ENCODE results near the gene GOLM1. TPM values are rescaled to one million over a fixed set of nuclear protein-coding genes. Genes with fewer than 3 reads are reported as not detected.
"Not testable (repeated sequence)": the region's sequence is repeated elsewhere in the genome, so short reads cannot be mapped to it uniquely, and the experiment has no call there.

The GOLM1 gene
- total and polyA plus RNA-seq, 2 donors (not counting 3 experiments of a cell fraction or from before 2014, with no cell fraction given) = 49.8 to 108 TPM

DNA sequence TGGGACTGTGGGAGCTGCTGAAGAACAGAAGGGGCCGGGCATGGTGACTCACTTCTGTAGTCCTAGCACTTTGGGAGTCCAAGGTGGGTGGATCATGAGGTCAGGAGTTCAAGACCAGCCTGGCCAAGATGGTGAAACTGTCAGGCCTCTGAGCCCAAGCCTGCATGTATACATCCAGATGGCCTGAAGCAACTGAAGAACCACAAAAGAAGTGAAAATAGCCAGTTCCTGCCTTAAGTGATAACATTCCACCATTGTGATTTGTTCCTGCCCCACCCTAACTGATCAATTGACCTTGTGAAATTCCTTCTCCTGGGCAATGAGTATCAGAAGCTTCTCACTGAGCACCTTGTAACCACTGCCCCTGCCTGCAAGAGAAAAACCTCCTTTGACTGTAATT, 46.6 kb upstream of the GOLM1 start:
- POLR2A ChIA-PET; H3K27me3 ChIP-seq (ENCODE audit: control insufficient read depth in 2 of 2, insufficient read depth in 2 of 2, low read length in 2 of 2); H3K4me2 ChIP-seq (ENCODE audit: insufficient read depth, low read length); dilution Hi-C loops (cut with MboI; ENCODE audit: extremely low pct_ligation_motif_present, low sequenced_read_pairs); intact Hi-C loops (cut with micrococcal nuclease); H2AFZ ChIP-seq (ENCODE audit: low read depth, low read length); DNase-seq (ENCODE audit: low read depth, low spot score); H3K4me1 ChIP-seq (ENCODE audit: control insufficient read depth, extremely low read depth, insufficient read depth, low read length); H3K9me3 ChIP-seq (replicated peaks; ENCODE audit: control insufficient read depth, insufficient read depth, low read length); H3K79me2 ChIP-seq (ENCODE audit: control insufficient read depth, insufficient read depth, low read length); FAIRE-seq; CTCF ChIA-PET; H3K9ac ChIP-seq (replicated peaks; ENCODE audit: extremely low read depth, insufficient read depth, low read length); BruUV-seq (replicated peaks); H4K20me1 ChIP-seq (replicated peaks; ENCODE audit: control insufficient read depth, extremely low read depth, insufficient read depth, low read length); H3K36me3 ChIP-seq (ENCODE audit: control insufficient read depth in 2 of 2, extremely low read depth in 1 of 2, insufficient read depth in 2 of 2, low read length in 2 of 2); H3K4me3 ChIP-seq (replicated peaks in 1 of 3; ENCODE audit: insufficient read depth in 1 of 3, low read depth in 1 of 3, low read length in 3 of 3); H3K27ac ChIP-seq (ENCODE audit: insufficient read depth, low read depth, low read length); H3K9me1 ChIP-seq (replicated peaks; ENCODE audit: control insufficient read depth, extremely low read depth, insufficient read depth, low read length): not testable (repeated sequence)

- no TSS peak for BruUV-seq (replicated peaks)
- TF ChIP-seq MYC (IDR thresholded peaks at IDR 0.05; ENCODE audit: low read depth, low read length) = no peak
- TF ChIP-seq FOS (IDR thresholded peaks at IDR 0.05; ENCODE audit: borderline replicate concordance, insufficient read depth, low read length) = no peak
- TF ChIP-seq POLR2A (IDR thresholded peaks at IDR 0.05; ENCODE audit: low read depth, low read length) = no peak
- TF ChIP-seq EZH2 (IDR thresholded peaks at IDR 0.05; ENCODE audit: borderline replicate concordance, low read depth, low read length, severe bottlenecking) = no peak
- no peak for TF ChIP-seq POLR2AphosphoS5 (IDR thresholded peaks at IDR 0.05; ENCODE audit: insufficient read depth, low read depth, low read length)
- no peak for TF ChIP-seq JUN (IDR thresholded peaks at IDR 0.05; ENCODE audit: borderline replicate concordance, insufficient read depth, insufficient read length, low read depth)
- TF ChIP-seq GATA2 (IDR thresholded peaks at IDR 0.05; ENCODE audit: insufficient read depth, insufficient read length, low read depth, low read length) = no peak
- TF ChIP-seq, protein P1, sequence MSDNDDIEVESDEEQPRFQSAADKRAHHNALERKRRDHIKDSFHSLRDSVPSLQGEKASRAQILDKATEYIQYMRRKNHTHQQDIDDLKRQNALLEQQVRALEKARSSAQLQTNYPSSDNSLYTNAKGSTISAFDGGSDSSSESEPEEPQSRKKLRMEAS (IDR thresholded peaks at IDR 0.05; ENCODE audit: insufficient read depth, insufficient read length) = no peak
- TF ChIP-seq, protein P2, sequence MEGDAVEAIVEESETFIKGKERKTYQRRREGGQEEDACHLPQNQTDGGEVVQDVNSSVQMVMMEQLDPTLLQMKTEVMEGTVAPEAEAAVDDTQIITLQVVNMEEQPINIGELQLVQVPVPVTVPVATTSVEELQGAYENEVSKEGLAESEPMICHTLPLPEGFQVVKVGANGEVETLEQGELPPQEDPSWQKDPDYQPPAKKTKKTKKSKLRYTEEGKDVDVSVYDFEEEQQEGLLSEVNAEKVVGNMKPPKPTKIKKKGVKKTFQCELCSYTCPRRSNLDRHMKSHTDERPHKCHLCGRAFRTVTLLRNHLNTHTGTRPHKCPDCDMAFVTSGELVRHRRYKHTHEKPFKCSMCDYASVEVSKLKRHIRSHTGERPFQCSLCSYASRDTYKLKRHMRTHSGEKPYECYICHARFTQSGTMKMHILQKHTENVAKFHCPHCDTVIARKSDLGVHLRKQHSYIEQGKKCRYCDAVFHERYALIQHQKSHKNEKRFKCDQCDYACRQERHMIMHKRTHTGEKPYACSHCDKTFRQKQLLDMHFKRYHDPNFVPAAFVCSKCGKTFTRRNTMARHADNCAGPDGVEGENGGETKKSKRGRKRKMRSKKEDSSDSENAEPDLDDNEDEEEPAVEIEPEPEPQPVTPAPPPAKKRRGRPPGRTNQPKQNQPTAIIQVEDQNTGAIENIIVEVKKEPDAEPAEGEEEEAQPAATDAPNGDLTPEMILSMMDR (IDR thresholded peaks at IDR 0.05; ENCODE audit: extremely low read depth in 1 of 2, insufficient read depth in 1 of 2, low read depth in 1 of 2, low read length in 2 of 2) = no peak
- Histone ChIP-seq H3K4me2 (ENCODE audit: insufficient read depth, low read length) (no peak overlapping the region), H3K27me3 (ENCODE audit: control insufficient read depth in 2 of 2, insufficient read depth in 2 of 2, low read length in 2 of 2) (no peaks in the 10 kb centered on the region), H4K20me1 (replicated peaks; ENCODE audit: control insufficient read depth, extremely low read depth, insufficient read depth, low read length) (no peaks in the 10 kb centered on the region), H3K4me3 (replicated peaks in 1 of 3; ENCODE audit: insufficient read depth in 1 of 3, low read depth in 1 of 3, low read length in 3 of 3) (no peak overlapping the region), H3K36me3 (ENCODE audit: control insufficient read depth in 2 of 2, extremely low read depth in 1 of 2, insufficient read depth in 2 of 2, low read length in 2 of 2) (no peaks in the 10 kb centered on the region), H3K9me3 (replicated peaks; ENCODE audit: control insufficient read depth, insufficient read depth, low read length) (no peaks in the 10 kb centered on the region), H3K9ac (replicated peaks; ENCODE audit: extremely low read depth, insufficient read depth, low read length) (no peak overlapping the region), H3K27ac (ENCODE audit: insufficient read depth, low read depth, low read length) (no peak overlapping the region), H3K79me2 (ENCODE audit: control insufficient read depth, insufficient read depth, low read length) (no peaks in the 10 kb centered on the region), H2AFZ (ENCODE audit: low read depth, low read length) (no peak overlapping the region), H3K9me1 (replicated peaks; ENCODE audit: control insufficient read depth, extremely low read depth, insufficient read depth, low read length) (no peaks in the 10 kb centered on the region), H3K4me1 (ENCODE audit: control insufficient read depth, extremely low read depth, insufficient read depth, low read length) (no peaks in the 10 kb centered on the region)
- ChIA-PET CTCF (no interaction called here), POLR2A (no interaction called here)
- DNase-seq (ENCODE audit: low read depth, low spot score) (no peak), FAIRE-seq (no peak)
- dilution Hi-C loops (cut with MboI; ENCODE audit: extremely low pct_ligation_motif_present, low sequenced_read_pairs) = no loop called here
- intact Hi-C loops (cut with micrococcal nuclease) = no loop called here
Observed at GRCh38 chr9:86142973-86143372, 43.6 kb upstream of the GOLM1 start.
